Measurements from ENCODE around the gene MOAP1. TPM values are rescaled to one million over a fixed set of nuclear protein-coding genes. Genes with fewer than 3 reads are reported as not detected.

The MOAP1 gene, protein sequence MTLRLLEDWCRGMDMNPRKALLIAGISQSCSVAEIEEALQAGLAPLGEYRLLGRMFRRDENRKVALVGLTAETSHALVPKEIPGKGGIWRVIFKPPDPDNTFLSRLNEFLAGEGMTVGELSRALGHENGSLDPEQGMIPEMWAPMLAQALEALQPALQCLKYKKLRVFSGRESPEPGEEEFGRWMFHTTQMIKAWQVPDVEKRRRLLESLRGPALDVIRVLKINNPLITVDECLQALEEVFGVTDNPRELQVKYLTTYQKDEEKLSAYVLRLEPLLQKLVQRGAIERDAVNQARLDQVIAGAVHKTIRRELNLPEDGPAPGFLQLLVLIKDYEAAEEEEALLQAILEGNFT
- 11.1 to 15.8 TPM (median 14.2 TPM) in 5 replicates for total RNA-seq (2022; extraction: Qiagen RNA extraction; ENCODE audit: low read depth)

DNA sequence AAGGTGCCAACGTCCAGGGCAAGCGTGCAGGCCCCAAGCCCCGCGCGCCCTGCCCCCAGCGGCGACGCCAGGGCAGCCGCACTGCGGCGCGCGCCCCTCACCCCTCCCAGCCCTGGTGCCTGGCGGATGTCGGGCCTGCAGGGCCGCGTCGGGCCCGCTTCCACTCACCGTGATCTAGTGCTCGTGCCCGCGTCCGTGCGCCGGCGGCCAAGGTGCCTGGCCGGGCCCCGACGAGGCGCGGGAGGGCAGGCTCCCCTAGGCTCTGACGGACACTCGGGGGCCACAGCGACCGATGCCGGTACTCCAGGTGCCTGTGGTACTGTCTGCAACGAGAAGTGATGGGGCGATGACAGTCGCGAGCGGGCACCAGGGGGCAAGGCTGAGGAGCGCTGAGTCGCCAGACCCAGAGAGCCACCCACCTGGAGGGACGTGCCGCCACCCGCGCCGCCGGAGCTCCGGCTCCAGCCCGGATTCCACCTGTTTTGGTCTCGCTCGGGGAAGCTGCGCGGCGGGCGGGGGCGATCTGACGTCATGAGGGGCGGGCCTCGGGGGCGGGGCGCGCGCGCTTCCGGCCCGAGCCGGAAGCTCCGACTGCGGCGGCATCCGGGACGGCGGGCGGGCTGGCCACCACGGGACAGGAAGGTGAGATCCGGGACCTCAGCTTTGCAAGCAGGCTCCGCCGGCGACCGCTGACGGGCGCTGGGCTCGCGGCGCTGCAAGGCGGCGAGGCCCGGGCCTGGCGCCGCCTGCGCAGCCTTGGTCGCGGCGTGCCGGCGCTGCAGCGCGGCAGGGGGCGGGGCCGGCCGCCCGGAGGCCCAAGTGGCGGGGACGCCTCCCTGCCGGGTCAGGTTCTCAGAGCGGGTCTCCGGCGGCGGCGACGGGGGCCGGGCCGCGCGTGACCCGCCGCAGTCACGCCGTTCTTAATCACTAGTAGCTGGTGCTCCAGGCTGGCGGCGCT lies at the start of gene MOAP1, which contains the start of gene LYSET:
Gene MOAP1, minus strand, starts transcription at position 507 of the 958 bp plus-strand sequence. CDS start 655 bp downstream, outside the sequence.
Gene LYSET, plus strand, starts transcription at position 927 of the 958 bp plus-strand sequence. CDS start 89 bp downstream, outside the sequence.

DNA sequence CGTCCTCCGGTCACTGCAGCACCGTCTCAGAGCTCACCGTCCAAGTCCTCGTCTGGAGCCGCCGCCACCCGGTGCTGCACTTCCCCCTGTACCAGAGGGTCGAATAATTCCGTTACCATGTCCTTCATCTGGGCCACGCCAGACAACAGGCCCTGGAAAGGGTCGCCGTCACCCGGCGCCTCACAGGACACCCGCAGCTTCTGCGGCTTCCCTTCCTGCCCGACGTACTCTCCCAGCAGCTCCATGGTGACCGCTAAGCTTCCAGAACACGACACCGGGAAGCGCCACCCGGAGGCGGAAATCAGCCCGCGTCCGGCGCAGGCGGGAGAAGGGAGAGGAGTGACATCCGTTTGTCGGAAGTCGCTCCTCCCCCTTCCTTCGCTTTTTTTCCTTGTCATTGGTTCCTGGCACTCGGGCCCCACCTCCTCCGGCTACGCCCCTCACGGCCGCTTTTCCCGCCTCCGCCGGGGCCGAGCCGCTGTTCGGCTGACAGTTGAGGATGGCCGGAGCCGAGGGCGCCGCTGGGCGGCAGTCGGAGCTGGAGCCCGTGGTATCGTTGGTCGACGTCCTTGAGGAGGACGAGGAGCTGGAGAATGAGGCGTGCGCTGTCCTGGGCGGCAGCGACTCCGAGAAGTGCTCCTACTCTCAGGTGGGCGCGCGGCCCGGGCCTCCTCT lies 22.2 kb upstream of the MOAP1 start, which contains the start of the genes GON7 and UBR7:
Gene GON7, minus strand, starts transcription at position 273 of the 675 bp plus-strand sequence. Its CDS starts 28 bp downstream, at position 245.
Gene UBR7, plus strand, starts transcription at position 464 of the 675 bp plus-strand sequence. Its CDS starts 36 bp downstream, at position 500.

Other genes with a start within 250 kb of the MOAP1 start
- 45.4 to 52.4 TPM (median 48.3 TPM) in 5 replicates for gene ITPK1, start 69.0 kb downstream of the MOAP1 start, total RNA-seq (2022; extraction: Qiagen RNA extraction; ENCODE audit: low read depth)
- 35.1 to 39.9 TPM (median 39.0 TPM) in 5 replicates for gene LYSET, start 420 bp upstream of the MOAP1 start, total RNA-seq (2022; extraction: Qiagen RNA extraction; ENCODE audit: low read depth)
- 13.5 to 18.5 TPM (median 15.5 TPM) in 5 replicates for gene GON7, start 22.2 kb upstream of the MOAP1 start, total RNA-seq (2022; extraction: Qiagen RNA extraction; ENCODE audit: low read depth)
- 24.8 to 38.3 TPM (median 27.8 TPM) in 5 replicates for gene UBR7, start 22.4 kb upstream of the MOAP1 start, total RNA-seq (2022; extraction: Qiagen RNA extraction; ENCODE audit: low read depth)
- gene BTBD7, start 148.1 kb upstream of the MOAP1 start, total RNA-seq (2022; extraction: Qiagen RNA extraction; ENCODE audit: low read depth): 11.1 to 13.7 TPM (median 12.5 TPM) in 5 replicates
- gene COX8C, start 162.3 kb upstream of the MOAP1 start, total RNA-seq (2022; extraction: Qiagen RNA extraction; ENCODE audit: low read depth): not detected in 5 replicates
- gene UNC79, start 246.0 kb upstream of the MOAP1 start, total RNA-seq (2022; extraction: Qiagen RNA extraction; ENCODE audit: low read depth): 0.02 TPM in 3 of 5 replicates, not detected in the others

Measured in A549 treated with CpdA at 1 μM for 4 hours (cell line).